HEK293 (cell line): Measurements from ENCODE around the gene CPLX1.

ENCODE experiments used
- CTCF ChIA-PET: fragments of 350-600 bp; formaldehyde crosslinking; extraction: SDS; loops from one replicate; lab custom pipeline; 2021; ENCODE audit warnings: antibody characterized with exemption; lab: Yijun Ruan, JAX
- POLR2A ChIA-PET: fragments of 300-600 bp; formaldehyde crosslinking; extraction: SDS; loops from one replicate; lab custom pipeline; 2020; ENCODE audit warnings: antibody characterized with exemption, inconsistent platforms; lab: Yijun Ruan, JAX
- H3K27ac ChIP-seq: fragments of 200-500 bp; sonication (Bioruptor generic); 2 replicates; pipeline ENCODE4 v1.5.1; 2014; ENCODE audit warnings: low read depth, low read length, control low read depth, inconsistent platforms; ENCODE audit errors: extremely low read depth
- H3K36me3 ChIP-seq, 2 experiments: fragments of 200-500 bp in 1 of 2; sonication (Bioruptor generic) in 1 of 2; 1 replicate in 1 of 2; 2 replicates in 1 of 2; pipeline ENCODE4 v1.5.1; 2014 to 2017; ENCODE audit warnings: inconsistent platforms in 2 of 2, low read length in 2 of 2; ENCODE audit not compliant: control insufficient read depth in 2 of 2, insufficient read depth in 1 of 2
- H3K4me1 ChIP-seq: fragments of 200-500 bp; sonication (Bioruptor generic); 2 replicates; pipeline ENCODE4 v1.5.1; 2014; ENCODE audit warnings: mild to moderate bottlenecking, low read length, inconsistent platforms; ENCODE audit not compliant: control insufficient read depth, insufficient read depth
- H3K4me3 ChIP-seq: 2 replicates; pipeline ENCODE4 v1.5.1; 2011; ENCODE audit warnings: low read depth, mild to moderate bottlenecking, control low read depth, low read length, moderate library complexity
- H3K9me3 ChIP-seq: fragments of 200-500 bp; sonication (Bioruptor generic); 2 replicates; pipeline ENCODE4 v1.5.1; 2014; ENCODE audit warnings: low read depth, low read length, inconsistent platforms; ENCODE audit not compliant: control insufficient read depth, insufficient read depth
- GLI2 ChIP-seq: fragments of 450-650 bp; formaldehyde crosslinking; IDR thresholded peaks from 2 replicates; pipeline ENCODE4; 2017; ENCODE audit warnings: missing biosample characterization, missing genetic modification characterization, low read depth, borderline replicate concordance
- PBX3 ChIP-seq: sonication (generic); formaldehyde crosslinking; IDR thresholded peaks from 2 replicates; pipeline ENCODE4 v1.8.1; 2022; ENCODE audit warnings: mild to moderate bottlenecking, moderate library complexity, missing genetic modification reagents
- PRDM1 ChIP-seq: fragments of 450-650 bp; formaldehyde crosslinking; IDR thresholded peaks from 2 replicates; pipeline ENCODE4; 2016; ENCODE audit warnings: missing biosample characterization, missing genetic modification characterization
- ZBTB20 ChIP-seq: fragments of 450-650 bp; formaldehyde crosslinking; IDR thresholded peaks from 2 replicates; pipeline ENCODE4 v1.5.1; 2016; ENCODE audit warnings: missing biosample characterization, missing genetic modification characterization
- ZBTB26 ChIP-seq: fragments of 450-650 bp; formaldehyde crosslinking; optimal IDR thresholded peaks from 2 replicates; pipeline ENCODE3; 2016; ENCODE audit warnings: missing biosample characterization, mild to moderate bottlenecking, missing genetic modification characterization
- ZBTB48 ChIP-seq: fragments of 450-650 bp; formaldehyde crosslinking; IDR thresholded peaks from 2 replicates; pipeline ENCODE4 v1.5.1; 2016; ENCODE audit warnings: missing biosample characterization, missing genetic modification characterization
- ZFHX2 ChIP-seq: fragments of 450-650 bp; formaldehyde crosslinking; conservative IDR thresholded peaks from 2 replicates; pipeline ENCODE4 v1.5.1; 2016; ENCODE audit warnings: missing biosample characterization, missing genetic modification characterization
- ZNF155 ChIP-seq: fragments of 450-650 bp; formaldehyde crosslinking; IDR thresholded peaks from 2 replicates; pipeline ENCODE4 v1.5.1; 2016; ENCODE audit warnings: missing biosample characterization, missing genetic modification characterization
- ZNF16 ChIP-seq: fragments of 450-650 bp; formaldehyde crosslinking; IDR thresholded peaks from 2 replicates; pipeline ENCODE4 v1.5.1; 2016; ENCODE audit warnings: low read depth, missing biosample characterization, missing genetic modification characterization
- ZNF174 ChIP-seq: fragments of 450-650 bp; formaldehyde crosslinking; IDR thresholded peaks from 2 replicates; pipeline ENCODE4 v1.5.0; 2017; ENCODE audit warnings: missing biosample characterization, mild to moderate bottlenecking, missing genetic modification characterization
- ZNF18 ChIP-seq: fragments of 450-650 bp; formaldehyde crosslinking; IDR thresholded peaks from 2 replicates; pipeline ENCODE4 v1.5.1; 2016; ENCODE audit warnings: missing biosample characterization, missing genetic modification characterization
- ZNF354C ChIP-seq: fragments of 450-650 bp; formaldehyde crosslinking; IDR thresholded peaks from 2 replicates; pipeline ENCODE4 v1.5.1; 2016; ENCODE audit warnings: missing biosample characterization, missing genetic modification characterization, low read depth, borderline replicate concordance
- ZNF362 ChIP-seq: fragments of 450-650 bp; formaldehyde crosslinking; IDR thresholded peaks from 2 replicates; pipeline ENCODE4 v1.5.1; 2016; ENCODE audit warnings: missing biosample characterization, missing genetic modification characterization
- ZNF37A ChIP-seq: fragments of 450-650 bp; IDR thresholded peaks from 2 replicates; pipeline ENCODE4 v1.5.1; 2018; ENCODE audit warnings: missing biosample characterization, missing genetic modification characterization
- ZNF510 ChIP-seq: fragments of 450-650 bp; formaldehyde crosslinking; IDR thresholded peaks from 2 replicates; pipeline ENCODE4 v1.5.1; 2018; ENCODE audit warnings: mild to moderate bottlenecking, missing genetic modification characterization, missing biosample characterization; ENCODE audit not compliant: insufficient replicate concordance
- ZNF580 ChIP-seq: fragments of 450-650 bp; formaldehyde crosslinking; IDR thresholded peaks from 2 replicates; pipeline ENCODE4 v1.5.1; 2016; ENCODE audit warnings: missing biosample characterization, missing genetic modification characterization
- ZNF624 ChIP-seq: fragments of 450-650 bp; formaldehyde crosslinking; IDR thresholded peaks from 2 replicates; pipeline ENCODE4 v1.5.1; 2017; ENCODE audit warnings: missing biosample characterization, missing genetic modification characterization
- ZNF704 ChIP-seq: fragments of 450-650 bp; formaldehyde crosslinking; IDR thresholded peaks from 2 replicates; pipeline ENCODE4 v1.5.1; 2016; ENCODE audit warnings: missing biosample characterization, missing genetic modification characterization
- ZSCAN18 ChIP-seq: fragments of 450-650 bp; formaldehyde crosslinking; IDR thresholded peaks from 2 replicates; pipeline ENCODE4 v1.5.1; 2016; ENCODE audit warnings: missing biosample characterization, missing genetic modification characterization
- ZSCAN23 ChIP-seq: fragments of 450-650 bp; formaldehyde crosslinking; IDR thresholded peaks from 2 replicates; pipeline ENCODE4 v1.5.1; 2016; ENCODE audit warnings: missing biosample characterization, missing genetic modification characterization

The CPLX1 gene

GRCh38 chr4:857461-857860, 31.5 kb upstream of the CPLX1 start:
- CTCF ChIA-PET = no interaction called here
- POLR2A ChIA-PET = no interaction called here

More at GRCh38 chr4:857461-857860, 31.5 kb upstream of the CPLX1 start:
- Histone ChIP-seq H3K4me3 (no peak overlapping the region), H3K27ac (no peak overlapping the region), H3K36me3 (peaks cover 3 to 52% of the 10 kb centered on the region in 2 experiments; a peak in 2 of 3 replicates), H3K9me3 (no peaks in the 10 kb centered on the region), H3K4me1 (no peaks in the 10 kb centered on the region)
- no peak for TF ChIP-seq ZFHX2 (tag by site-specific recombination)
- no peak for TF ChIP-seq ZNF37A (tag by site-specific recombination)
- TF ChIP-seq ZNF155 (tag by site-specific recombination) = no peak
- TF ChIP-seq PRDM1 = no peak
- TF ChIP-seq ZNF624 (tag by site-specific recombination) = no peak
- TF ChIP-seq ZNF704 = no peak
- TF ChIP-seq ZNF580 (tag by site-specific recombination) = no peak
- TF ChIP-seq GLI2 (tag by site-specific recombination) = no peak
- TF ChIP-seq ZNF354C (tag by site-specific recombination) = no peak
- TF ChIP-seq ZSCAN18 (tag by site-specific recombination) = no peak
- TF ChIP-seq ZBTB26 (tag by site-specific recombination) = no peak
- no peak for TF ChIP-seq ZBTB48
- TF ChIP-seq ZSCAN23 (tag by site-specific recombination) = no peak
- TF ChIP-seq ZBTB20 (tag by site-specific recombination) = no peak
- no peak for TF ChIP-seq ZNF16 (tag by site-specific recombination)
- no peak for TF ChIP-seq ZNF510
- no peak for TF ChIP-seq ZNF18
- TF ChIP-seq ZNF174 = no peak
- TF ChIP-seq ZNF362 (tag by site-specific recombination) = no peak
- no peak for TF ChIP-seq PBX3 (CRISPR knock-in tag)
